Peyer's patch (tissue), 4 donors: ENCODE measurements around the gene SLCO1B1. TPM values are rescaled to one million over a fixed set of nuclear protein-coding genes. Genes with fewer than 3 reads are reported as not detected.
"Not testable (repeated sequence)": the region's sequence is repeated elsewhere in the genome, so short reads cannot be mapped to it uniquely, and the experiment has no call there.

Experiments used
- DNase-seq, 3 donors: peaks; one replicate each; pipeline ENCODE4 v3.0.0-alpha.2; 2017 to 2019
- H3K27ac ChIP-seq, 4 donors: fragments of 200-600 bp; sonication (generic); one replicate each; pipeline ENCODE4 v1.5.1; 2016 to 2019
- H3K27me3 ChIP-seq, 2 donors: fragments of 200-600 bp; sonication (generic); one replicate each; pipeline ENCODE4 v1.5.1; 2019
- H3K36me3 ChIP-seq, 3 donors: fragments of 200-600 bp; sonication (generic); one replicate each; pipeline ENCODE4 v1.5.1; 2016 to 2019
- H3K4me1 ChIP-seq, 4 donors: fragments of 200-600 bp; sonication (generic); one replicate each; pipeline ENCODE4 v1.5.1; 2016 to 2019
- H3K4me3 ChIP-seq, 4 donors: fragments of 200-600 bp; sonication (generic); 1 replicate in 3 of 4; 2 replicates in 1 of 4; pipeline ENCODE4 v1.5.1; 2016 to 2019; ENCODE audit warnings: mild to moderate bottlenecking in 1 of 4
- H3K9me3 ChIP-seq, 4 donors: fragments of 200-600 bp; sonication (generic); one replicate each; pipeline ENCODE4 v1.5.1; 2016 to 2019; ENCODE audit warnings: mild to moderate bottlenecking in 1 of 4
- POLR2A ChIP-seq, 2 donors: fragments of 450-650 bp; IDR thresholded peaks; one replicate each; pipeline ENCODE4 v1.5.1; 2017; ENCODE audit warnings: antibody characterized with exemption in 2 of 2, mild to moderate bottlenecking in 2 of 2, moderate library complexity in 2 of 2
- total RNA-seq, 4 donors: library from RNA; depleted of rRNA; stranded (reverse); fragments of >200 nt; gene quantifications; one replicate each; pipeline ENCODE4 v1.1.0, GENCODE V29; 2016
- TF ChIP-seq, protein P1 (sequence below), 6 experiments: fragments of 450-650 bp in 4 of 6; fragments of 200-600 bp in 2 of 6; sonication (generic) in 1 of 6; IDR thresholded peaks; one replicate each; pipeline ENCODE4 v1.5.1; 2017 to 2019; ENCODE audit warnings: antibody characterized with exemption in 6 of 6, mild to moderate bottlenecking in 3 of 6, moderate library complexity in 1 of 6

The SLCO1B1 gene
- total RNA-seq, 4 donors from 2014 or later, result not detected

GRCh38 chr12:21129351-21129750 is 1.6 kb upstream of the SLCO1B1 start:
- TF ChIP-seq POLR2A (IDR thresholded peaks at IDR 0.05), result no peak
- TF ChIP-seq, protein P1, sequence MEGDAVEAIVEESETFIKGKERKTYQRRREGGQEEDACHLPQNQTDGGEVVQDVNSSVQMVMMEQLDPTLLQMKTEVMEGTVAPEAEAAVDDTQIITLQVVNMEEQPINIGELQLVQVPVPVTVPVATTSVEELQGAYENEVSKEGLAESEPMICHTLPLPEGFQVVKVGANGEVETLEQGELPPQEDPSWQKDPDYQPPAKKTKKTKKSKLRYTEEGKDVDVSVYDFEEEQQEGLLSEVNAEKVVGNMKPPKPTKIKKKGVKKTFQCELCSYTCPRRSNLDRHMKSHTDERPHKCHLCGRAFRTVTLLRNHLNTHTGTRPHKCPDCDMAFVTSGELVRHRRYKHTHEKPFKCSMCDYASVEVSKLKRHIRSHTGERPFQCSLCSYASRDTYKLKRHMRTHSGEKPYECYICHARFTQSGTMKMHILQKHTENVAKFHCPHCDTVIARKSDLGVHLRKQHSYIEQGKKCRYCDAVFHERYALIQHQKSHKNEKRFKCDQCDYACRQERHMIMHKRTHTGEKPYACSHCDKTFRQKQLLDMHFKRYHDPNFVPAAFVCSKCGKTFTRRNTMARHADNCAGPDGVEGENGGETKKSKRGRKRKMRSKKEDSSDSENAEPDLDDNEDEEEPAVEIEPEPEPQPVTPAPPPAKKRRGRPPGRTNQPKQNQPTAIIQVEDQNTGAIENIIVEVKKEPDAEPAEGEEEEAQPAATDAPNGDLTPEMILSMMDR (IDR thresholded peaks at IDR 0.05), result no peak
- no peaks in the 10 kb centered on the region for H3K27me3 ChIP-seq

DNA sequence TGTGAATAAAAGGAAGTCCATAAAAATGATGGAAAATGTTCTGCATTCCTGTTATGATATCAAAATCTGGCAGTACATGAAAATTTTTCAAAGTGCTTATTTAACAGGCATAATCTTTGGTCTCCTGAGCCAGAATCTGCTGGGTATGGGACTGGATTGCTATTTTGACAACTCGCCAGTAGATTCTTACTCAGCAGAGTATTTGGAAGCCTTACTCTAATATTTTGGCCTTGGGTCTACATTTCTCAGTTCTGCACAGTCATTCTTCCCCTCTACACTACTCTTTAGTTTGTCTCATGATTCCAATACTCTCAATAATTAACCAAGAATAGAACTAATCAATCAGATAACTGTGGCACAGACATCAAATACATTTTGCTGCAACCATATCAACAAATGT is 1.1 kb upstream of the SLCO1B1 start:
- no peak for TF ChIP-seq POLR2A (IDR thresholded peaks at IDR 0.05)
- TF ChIP-seq, protein P1 (IDR thresholded peaks at IDR 0.05), result no peak
- DNase-seq, result no peak
- no peaks in the 10 kb centered on the region for H3K27me3 ChIP-seq
- H3K4me3 ChIP-seq, result no peak overlapping the region
- H3K27ac ChIP-seq, result no peak overlapping the region
- H3K36me3 ChIP-seq, result no peaks in the 10 kb centered on the region
- H3K9me3 ChIP-seq, result no peaks in the 10 kb centered on the region
- H3K4me1 ChIP-seq, result no peaks in the 10 kb centered on the region

More at GRCh38 chr12:21129351-21129750, 1.6 kb upstream of the SLCO1B1 start:
- H3K36me3 ChIP-seq, result no peaks in the 10 kb centered on the region
- H3K27ac ChIP-seq, result no peak overlapping the region
- no peaks in the 10 kb centered on the region for H3K9me3 ChIP-seq
- H3K4me1 ChIP-seq, result no peaks in the 10 kb centered on the region
- DNase-seq, result no peak
- no peak overlapping the region for H3K4me3 ChIP-seq

DNA sequence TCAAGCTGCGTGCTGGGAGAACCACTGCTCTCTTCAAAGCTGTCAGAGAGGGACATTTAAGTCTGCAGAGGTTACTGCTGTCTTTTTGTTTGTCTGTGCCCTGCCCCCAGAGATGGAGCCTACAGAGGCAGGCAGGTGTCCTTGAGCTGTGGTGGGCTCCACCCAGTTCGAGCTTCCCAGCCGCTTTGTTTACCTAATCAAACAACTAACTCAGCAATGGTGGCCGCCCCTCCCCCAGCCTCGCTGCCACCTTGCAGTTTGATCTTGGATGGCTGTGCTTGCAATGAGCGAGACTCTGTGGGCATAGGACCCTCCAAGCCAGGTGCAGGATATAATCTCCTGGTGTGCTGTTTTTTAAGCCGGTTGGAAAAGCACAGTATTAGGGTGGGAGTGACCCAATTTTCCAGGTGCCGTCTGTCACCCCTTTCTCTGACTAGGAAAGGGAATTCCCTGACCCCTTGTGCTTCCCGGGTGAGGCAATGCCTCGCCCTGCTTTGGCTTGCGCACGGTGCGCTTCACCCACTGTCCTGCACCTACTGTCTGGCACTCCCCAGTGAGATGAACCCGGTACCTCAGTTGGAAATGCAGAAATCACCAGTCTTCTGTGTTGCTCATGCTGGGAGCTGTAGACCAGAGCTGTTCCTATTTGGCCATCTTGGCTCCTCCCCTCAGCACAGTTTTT is 6.5 kb downstream of the SLCO1B1 start:
- DNase-seq, H3K4me3 ChIP-seq, H3K36me3 ChIP-seq, H3K9me3 ChIP-seq, H3K27me3 ChIP-seq, H3K27ac ChIP-seq, H3K4me1 ChIP-seq: not testable (repeated sequence)

GRCh38 chr12:21138016-21138415 is 7.0 kb downstream of the SLCO1B1 start:
- no peaks in the 10 kb centered on the region for H3K4me1 ChIP-seq
- H3K27me3 ChIP-seq, result no peaks in the 10 kb centered on the region
- DNase-seq, result no peak
- TF ChIP-seq, protein P1 (IDR thresholded peaks at IDR 0.05), result no peak
- no peak for TF ChIP-seq POLR2A (IDR thresholded peaks at IDR 0.05)
- no peaks in the 10 kb centered on the region for H3K36me3 ChIP-seq
- H3K4me3 ChIP-seq, result no peak overlapping the region
- no peaks in the 10 kb centered on the region for H3K9me3 ChIP-seq
- H3K27ac ChIP-seq, result no peak overlapping the region

DNA sequence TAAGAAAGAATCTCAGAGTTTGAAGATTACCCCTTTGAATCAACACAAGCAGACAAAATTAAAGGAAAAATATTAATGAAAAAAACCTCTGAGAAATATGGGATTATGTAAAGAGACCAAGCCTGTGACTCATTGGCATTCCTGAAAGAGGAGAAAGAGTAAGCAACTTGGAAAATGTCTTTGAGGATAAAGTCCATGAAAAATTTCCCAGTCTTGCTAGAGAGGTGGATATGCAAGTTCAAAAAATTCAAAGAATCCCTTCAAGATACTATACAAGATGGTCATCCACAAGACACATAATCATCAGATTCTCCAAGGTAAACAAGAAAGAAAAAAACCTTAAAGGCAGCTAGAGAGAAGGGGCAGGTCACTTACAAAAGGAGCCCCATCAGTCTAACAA is 13.3 kb downstream of the SLCO1B1 start:
- no peaks in the 10 kb centered on the region for H3K4me1 ChIP-seq
- no peak for DNase-seq
- H3K9me3 ChIP-seq, result no peaks in the 10 kb centered on the region
- no peaks in the 10 kb centered on the region for H3K27me3 ChIP-seq
- no peak for TF ChIP-seq POLR2A (IDR thresholded peaks at IDR 0.05)
- TF ChIP-seq, protein P1 (IDR thresholded peaks at IDR 0.05), result no peak
- no peak overlapping the region for H3K27ac ChIP-seq
- no peak overlapping the region for H3K4me3 ChIP-seq
- H3K36me3 ChIP-seq, result no peaks in the 10 kb centered on the region

DNA sequence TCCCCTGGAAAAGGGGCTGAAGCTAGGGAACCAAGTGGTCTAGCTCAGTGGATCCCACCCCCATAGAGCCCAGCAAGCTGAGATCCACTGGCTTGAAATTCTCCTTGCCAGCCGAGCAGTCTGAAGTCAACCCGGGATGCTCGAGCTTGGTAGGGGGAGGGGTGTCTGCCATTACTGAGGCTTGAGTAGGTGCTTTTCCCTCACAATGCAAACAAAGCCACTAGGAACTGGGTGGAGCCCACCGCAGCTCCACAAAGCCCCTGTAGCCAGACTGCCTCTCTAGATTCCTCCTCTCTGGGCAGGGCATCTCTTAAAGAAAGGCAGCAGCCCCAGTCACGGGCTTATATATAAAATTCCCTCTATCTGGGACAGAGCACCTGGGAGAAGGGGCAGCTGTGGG is 18.9 kb downstream of the SLCO1B1 start:
- DNase-seq, H3K27me3 ChIP-seq, H3K4me1 ChIP-seq, H3K9me3 ChIP-seq, H3K36me3 ChIP-seq, H3K27ac ChIP-seq, H3K4me3 ChIP-seq: not testable (repeated sequence)

- no peaks in the 10 kb centered on the region for H3K4me1 ChIP-seq
- H3K9me3 ChIP-seq, result no peaks in the 10 kb centered on the region
- H3K36me3 ChIP-seq, result no peaks in the 10 kb centered on the region
- no peaks in the 10 kb centered on the region for H3K27me3 ChIP-seq
- H3K4me3 ChIP-seq, result no peak overlapping the region
- H3K27ac ChIP-seq, result no peak overlapping the region
- no peak for DNase-seq
- no peak for TF ChIP-seq POLR2A (IDR thresholded peaks at IDR 0.05)
- TF ChIP-seq, protein P1 (IDR thresholded peaks at IDR 0.05), result no peak
These were observed 20.2 kb downstream of the SLCO1B1 start for GRCh38 chr12:21151184-21151583.
